SW 1271 (cell line): ENCODE results near the gene TM2D3.

Experiments
- DNase-seq, 2 experiments: peaks; one replicate each; lab custom pipeline; 2025; lab: John Stamatoyannopoulos, UW

TM2D3 gene

DNA sequence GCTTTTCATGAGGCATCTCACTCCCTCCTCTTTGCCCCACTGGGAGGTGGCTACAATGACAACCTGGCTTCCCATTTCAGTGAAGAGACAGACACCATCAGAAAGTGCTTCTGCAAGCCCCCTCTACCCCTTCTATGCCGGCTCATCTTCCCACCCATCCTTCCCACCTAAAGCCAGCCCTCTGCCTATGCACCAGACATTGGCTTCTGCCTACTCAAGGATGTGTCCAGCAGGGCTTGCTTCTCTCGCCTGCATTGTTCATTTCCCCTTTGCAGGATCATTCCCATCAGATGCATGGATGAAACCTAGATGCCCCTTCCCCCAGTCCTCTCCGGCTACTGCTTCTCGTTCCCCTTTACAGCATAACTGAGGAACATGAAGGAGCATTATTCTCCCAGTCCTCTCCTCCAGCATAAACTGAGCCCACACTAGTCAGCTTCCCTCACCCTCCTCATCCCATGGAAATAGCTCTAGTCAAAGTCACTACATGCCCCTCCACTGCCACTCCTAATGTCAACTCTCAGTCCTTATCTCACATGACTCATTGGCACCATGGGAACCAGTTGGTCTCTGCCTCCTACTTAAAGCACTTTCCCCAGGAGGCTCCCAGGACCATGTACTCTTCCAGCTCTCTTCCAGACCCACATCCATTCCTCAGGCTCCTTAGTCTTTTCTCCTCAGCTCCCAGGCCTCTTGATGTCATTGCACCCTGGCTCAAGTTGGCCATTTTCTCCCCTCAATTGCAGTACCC lies 47.9 kb downstream of the TM2D3 start:
- DNase-seq, result no peak

- no peak for DNase-seq
These were observed 49.4 kb downstream of the TM2D3 start for GRCh38 chr15:101602801-101603200.

- no peak for DNase-seq
These were observed 52.1 kb downstream of the TM2D3 start for GRCh38 chr15:101600035-101600434.

DNA sequence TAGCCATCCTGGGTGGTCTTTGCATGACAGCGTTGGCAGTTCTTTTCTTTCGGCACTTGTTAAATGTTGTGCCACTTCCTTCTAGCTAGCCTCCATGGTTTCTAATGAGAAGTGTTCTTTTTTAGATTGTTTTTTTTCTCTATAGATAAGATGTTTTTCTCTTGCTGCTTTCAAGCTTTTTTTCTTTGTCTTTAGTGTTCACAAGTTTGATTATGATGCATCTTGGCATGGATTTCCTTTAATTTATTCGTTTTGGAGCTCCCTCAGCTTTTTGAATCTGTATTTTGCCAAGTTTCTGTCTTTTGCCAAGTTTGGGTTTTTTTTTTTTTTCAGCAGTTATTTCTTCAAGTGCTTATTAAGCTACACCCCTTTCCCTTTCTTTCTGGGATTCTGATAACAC lies 53.1 kb downstream of the TM2D3 start:
- DNase-seq, result no peak

- no peak for DNase-seq
These were observed 54.7 kb downstream of the TM2D3 start for GRCh38 chr15:101597360-101597928.

DNA sequence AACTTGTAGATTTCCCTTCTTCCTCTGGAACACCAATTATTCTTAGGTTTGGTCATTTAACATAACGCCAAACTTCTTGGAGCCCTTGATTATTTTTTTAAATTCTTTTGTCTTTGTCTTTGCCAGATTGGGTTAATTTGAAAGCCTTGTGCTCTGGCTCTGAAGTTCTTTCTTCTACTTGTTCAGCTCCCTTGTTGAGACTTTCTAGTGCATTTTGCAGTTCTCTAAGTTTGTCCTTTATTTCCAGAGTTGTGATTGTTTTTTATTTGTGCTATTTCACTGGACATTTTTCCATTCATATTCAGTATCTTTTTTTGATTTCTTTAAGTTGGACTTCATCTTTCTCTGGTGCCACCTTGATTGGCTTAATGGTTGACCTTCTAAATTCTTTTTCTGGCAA lies 55.5 kb downstream of the TM2D3 start:
- DNase-seq, result no peak
